GM18508 (cell line): ENCODE results near the gene PIP5K1C.

Source experiments
- ATAC-seq: cut with Tn5 transposase; IDR thresholded peaks from one replicate; pipeline ENCODE4 v1.9.1; 2021; ENCODE audit warnings: moderate number of reproducible peaks; ENCODE audit not compliant: insufficient read depth, unreplicated experiment

The PIP5K1C gene

GRCh38 chr19:3695986-3696659 is 4.1 kb downstream of the PIP5K1C start:
- no peak for ATAC-seq

- ATAC-seq, result no peak
Observed at GRCh38 chr19:3695124-3695733, 5.0 kb downstream of the PIP5K1C start.

GRCh38 chr19:3694361-3695123 is 5.7 kb downstream of the PIP5K1C start:
- ATAC-seq, result no peak

GRCh38 chr19:3693025-3693925 is 7.0 kb downstream of the PIP5K1C start:
- ATAC-seq, result no peak

- ATAC-seq, result no peak
Observed at GRCh38 chr19:3692141-3693024, 7.9 kb downstream of the PIP5K1C start.

- no peak for ATAC-seq
Observed at GRCh38 chr19:3691726-3692125, 8.5 kb downstream of the PIP5K1C start.

- no peak for ATAC-seq
Observed at GRCh38 chr19:3691372-3691716, 8.9 kb downstream of the PIP5K1C start.

- ATAC-seq, result no peak
Observed at GRCh38 chr19:3690551-3691371, 9.5 kb downstream of the PIP5K1C start.

GRCh38 chr19:3687774-3688706 is 12.2 kb downstream of the PIP5K1C start:
- ATAC-seq, result no peak

GRCh38 chr19:3687393-3687773 is 12.9 kb downstream of the PIP5K1C start:
- ATAC-seq, result no peak

GRCh38 chr19:3684817-3685410 is 15.4 kb downstream of the PIP5K1C start:
- ATAC-seq, result no peak

- no peak for ATAC-seq
Observed at GRCh38 chr19:3684054-3684816, 16.0 kb downstream of the PIP5K1C start.

GRCh38 chr19:3683405-3684053 is 16.7 kb downstream of the PIP5K1C start:
- ATAC-seq, result no peak

- ATAC-seq, result no peak
Observed at GRCh38 chr19:3682741-3683404, 17.4 kb downstream of the PIP5K1C start.

GRCh38 chr19:3682286-3682685 is 18.0 kb downstream of the PIP5K1C start:
- ATAC-seq, result no peak

- ATAC-seq, result no peak
Observed at GRCh38 chr19:3680939-3681338, 19.3 kb downstream of the PIP5K1C start.
